ENCODE measurements around the gene USP17L20.
"Not testable (repeated sequence)": the region's sequence is repeated elsewhere in the genome, so short reads cannot be mapped to it uniquely, and the experiment has no call there.

The USP17L20 gene, protein sequence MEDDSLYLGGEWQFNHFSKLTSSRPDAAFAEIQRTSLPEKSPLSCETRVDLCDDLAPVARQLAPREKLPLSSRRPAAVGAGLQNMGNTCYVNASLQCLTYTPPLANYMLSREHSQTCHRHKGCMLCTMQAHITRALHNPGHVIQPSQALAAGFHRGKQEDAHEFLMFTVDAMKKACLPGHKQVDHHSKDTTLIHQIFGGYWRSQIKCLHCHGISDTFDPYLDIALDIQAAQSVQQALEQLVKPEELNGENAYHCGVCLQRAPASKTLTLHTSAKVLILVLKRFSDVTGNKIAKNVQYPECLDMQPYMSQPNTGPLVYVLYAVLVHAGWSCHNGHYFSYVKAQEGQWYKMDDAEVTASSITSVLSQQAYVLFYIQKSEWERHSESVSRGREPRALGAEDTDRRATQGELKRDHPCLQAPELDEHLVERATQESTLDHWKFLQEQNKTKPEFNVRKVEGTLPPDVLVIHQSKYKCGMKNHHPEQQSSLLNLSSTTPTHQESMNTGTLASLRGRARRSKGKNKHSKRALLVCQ

DNA sequence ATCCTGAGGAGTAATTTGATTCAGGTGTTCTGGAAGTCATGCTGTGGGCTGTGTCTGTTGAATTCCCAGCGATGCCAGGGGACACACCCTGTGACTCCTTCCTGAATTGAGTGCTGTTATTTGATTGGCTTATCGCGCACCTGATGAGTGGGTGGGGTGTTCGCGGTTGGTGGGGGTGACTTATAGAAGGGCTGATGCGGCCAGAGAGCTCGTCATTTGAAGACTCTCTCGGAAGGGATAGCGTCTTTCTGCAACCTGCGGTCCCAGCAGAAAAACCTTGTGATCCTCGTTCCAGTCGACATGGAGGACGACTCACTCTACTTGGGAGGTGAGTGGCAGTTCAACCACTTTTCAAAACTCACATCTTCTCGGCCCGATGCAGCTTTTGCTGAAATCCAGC is at the start of gene USP17L20:
TSS of gene USP17L20 (plus strand) at position 301 of the 400 bp plus-strand sequence. CDS start at position 301, 0 bp downstream.
- not testable (repeated sequence) for DNase-seq

DNA sequence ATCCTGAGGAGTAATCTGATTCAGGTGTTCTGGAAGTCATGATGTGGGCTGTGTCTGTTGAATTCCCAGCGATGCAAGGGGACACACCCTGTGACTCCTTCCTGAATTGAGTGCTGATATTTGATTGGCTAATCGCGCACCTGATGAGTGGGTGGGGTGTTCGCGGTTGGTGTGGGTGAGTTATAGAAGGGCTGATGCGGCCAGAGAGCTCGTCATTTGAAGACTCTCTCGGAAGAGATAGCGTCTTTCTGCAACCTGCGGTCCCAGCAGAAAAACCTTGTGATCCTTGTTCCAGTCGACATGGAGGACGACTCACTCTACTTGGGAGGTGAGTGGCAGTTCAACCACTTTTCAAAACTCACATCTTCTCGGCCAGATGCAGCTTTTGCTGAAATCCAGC is 47.6 kb upstream of the USP17L20 start, which contains the start of gene USP17L10:
TSS of gene USP17L10 (plus strand) at position 301 of the 400 bp plus-strand sequence. CDS start at position 301, 0 bp downstream.
- DNase-seq, result not testable (repeated sequence)

DNA sequence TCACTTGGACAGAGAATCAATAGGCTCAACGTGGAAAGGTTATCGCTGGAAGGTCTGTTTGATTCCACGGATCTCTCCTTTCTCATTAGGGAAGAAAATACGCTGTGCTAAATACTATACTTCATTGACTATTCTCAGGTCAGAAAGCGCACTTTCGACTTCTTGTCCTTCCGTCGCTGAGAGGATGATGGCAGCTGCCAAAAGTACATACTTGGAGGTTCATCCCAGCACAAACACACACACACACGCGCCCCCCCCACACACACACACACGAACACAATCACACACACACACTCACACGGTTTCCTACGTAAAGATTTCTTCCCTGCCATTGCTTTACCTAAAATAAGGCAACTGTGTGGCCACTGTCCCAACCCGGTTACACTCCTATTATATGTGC is 43.2 kb upstream of the USP17L20 start:
- not testable (repeated sequence) for DNase-seq

DNA sequence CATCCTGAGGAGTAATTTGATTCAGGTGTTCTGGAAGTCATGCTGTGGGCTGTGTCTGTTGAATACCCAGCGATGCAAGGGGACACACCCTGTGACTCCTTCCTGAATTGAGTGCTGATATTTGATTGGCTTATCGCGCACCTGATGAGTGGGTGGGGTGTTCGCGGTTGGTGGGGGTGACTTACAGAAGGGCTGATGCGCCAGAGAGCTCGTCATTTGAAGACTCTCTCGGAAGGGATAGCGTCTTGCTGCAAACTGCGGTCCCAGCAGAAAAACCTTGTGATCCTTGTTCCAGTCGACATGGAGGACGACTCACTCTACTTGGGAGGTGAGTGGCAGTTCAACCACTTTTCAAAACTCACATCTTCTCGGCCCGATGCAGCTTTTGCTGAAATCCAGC is 42.8 kb upstream of the USP17L20 start, which contains the start of gene USP17L11:
TSS of gene USP17L11 (plus strand) at position 301 of the 400 bp plus-strand sequence. CDS start at position 301, 0 bp downstream.
- not testable (repeated sequence) for DNase-seq

DNA sequence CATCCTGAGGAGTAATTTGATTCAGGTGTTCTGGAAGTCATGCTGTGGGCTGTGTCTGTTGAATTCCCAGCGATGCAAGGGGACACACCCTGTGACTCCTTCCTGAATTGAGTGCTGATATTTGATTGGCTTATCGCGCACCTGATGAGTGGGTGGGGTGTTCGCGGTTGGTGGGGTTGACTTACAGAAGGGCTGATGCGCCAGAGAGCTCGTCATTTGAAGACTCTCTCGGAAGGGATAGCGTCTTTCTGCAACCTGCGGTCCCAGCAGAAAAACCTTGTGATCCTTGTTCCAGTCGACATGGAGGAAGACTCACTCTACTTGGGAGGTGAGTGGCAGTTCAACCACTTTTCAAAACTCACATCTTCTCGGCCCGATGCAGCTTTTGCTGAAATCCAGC is 38.1 kb upstream of the USP17L20 start, which contains the start of gene USP17L12:
TSS of gene USP17L12 (plus strand) at position 301 of the 400 bp plus-strand sequence. CDS start at position 301, 0 bp downstream.
- not testable (repeated sequence) for DNase-seq

DNA sequence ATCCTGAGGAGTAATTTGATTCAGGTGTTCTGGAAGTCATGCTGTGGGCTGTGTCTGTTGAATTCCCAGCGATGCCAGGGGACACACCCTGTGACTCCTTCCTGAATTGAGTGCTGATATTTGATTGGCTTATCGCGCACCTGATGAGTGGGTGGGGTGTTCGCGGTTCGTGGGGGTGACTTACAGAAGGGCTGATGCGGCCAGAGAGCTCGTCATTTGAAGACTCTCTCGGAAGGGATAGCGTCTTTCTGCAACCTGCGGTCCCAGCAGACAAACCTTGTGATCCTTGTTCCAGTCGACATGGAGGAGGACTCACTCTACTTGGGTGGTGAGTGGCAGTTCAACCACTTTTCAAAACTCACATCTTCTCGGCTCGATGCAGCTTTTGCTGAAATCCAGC is 33.3 kb upstream of the USP17L20 start, which contains the start of gene USP17L13:
TSS of gene USP17L13 (plus strand) at position 301 of the 400 bp plus-strand sequence. CDS start at position 301, 0 bp downstream.
- DNase-seq, result not testable (repeated sequence)

DNA sequence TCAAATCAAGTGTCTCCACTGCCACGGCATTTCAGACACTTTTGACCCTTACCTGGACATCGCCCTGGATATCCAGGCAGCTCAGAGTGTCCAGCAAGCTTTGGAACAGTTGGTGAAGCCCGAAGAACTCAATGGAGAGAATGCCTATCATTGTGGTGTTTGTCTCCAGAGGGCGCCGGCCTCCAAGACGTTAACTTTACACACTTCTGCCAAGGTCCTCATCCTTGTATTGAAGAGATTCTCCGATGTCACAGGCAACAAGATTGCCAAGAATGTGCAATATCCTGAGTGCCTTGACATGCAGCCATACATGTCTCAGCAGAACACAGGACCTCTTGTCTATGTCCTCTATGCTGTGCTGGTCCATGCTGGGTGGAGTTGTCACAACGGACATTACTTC is 27.7 kb upstream of the USP17L20 start:
- not testable (repeated sequence) for DNase-seq

DNA sequence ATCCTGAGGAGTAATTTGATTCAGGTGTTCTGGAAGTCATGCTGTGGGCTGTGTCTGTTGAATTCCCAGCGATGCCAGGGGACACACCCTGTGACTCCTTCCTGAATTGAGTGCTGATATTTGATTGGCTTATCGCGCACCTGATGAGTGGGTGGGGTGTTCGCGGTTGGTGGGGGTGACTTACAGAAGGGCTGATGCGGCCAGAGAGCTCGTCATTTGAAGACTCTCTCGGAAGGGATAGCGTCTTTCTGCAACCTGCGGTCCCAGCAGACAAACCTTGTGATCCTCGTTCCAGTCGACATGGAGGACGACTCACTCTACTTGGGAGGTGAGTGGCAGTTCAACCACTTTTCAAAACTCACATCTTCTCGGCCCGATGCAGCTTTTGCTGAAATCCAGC is 23.8 kb upstream of the USP17L20 start, which contains the start of gene USP17L15:
TSS of gene USP17L15 (plus strand) at position 301 of the 400 bp plus-strand sequence. CDS start at position 301, 0 bp downstream.
- DNase-seq, result not testable (repeated sequence)

DNA sequence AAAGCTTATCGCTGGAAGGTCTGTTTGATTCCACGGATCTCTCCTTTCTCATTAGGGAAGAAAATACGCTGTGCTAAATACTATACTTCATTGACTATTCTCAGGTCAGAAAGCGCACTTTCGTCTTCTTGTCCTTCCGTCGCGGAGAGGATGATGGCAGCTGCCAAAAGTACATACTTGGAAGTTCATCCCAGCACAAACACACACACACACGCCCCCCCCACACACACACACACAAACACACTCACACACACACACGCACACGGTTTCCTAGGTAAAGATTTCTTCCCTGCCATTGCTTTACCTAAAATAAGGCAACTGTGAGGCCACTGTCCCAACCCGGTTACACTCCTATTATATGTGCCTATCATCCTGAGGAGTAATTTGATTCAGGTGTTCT is 19.5 kb upstream of the USP17L20 start:
- not testable (repeated sequence) for DNase-seq

DNA sequence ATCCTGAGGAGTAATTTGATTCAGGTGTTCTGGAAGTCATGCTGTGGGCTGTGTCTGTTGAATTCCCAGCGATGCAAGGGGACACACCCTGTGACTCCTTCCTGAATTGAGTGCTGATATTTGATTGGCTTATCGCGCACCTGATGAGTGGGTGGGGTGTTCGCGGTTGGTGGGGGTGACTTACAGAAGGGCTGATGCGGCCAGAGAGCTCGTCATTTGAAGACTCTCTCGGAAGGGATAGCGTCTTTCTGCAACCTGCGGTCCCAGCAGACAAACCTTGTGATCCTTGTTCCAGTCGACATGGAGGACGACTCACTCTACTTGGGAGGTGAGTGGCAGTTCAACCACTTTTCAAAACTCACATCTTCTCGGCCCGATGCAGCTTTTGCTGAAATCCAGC is 14.3 kb upstream of the USP17L20 start, which contains the start of gene USP17L17:
TSS of gene USP17L17 (plus strand) at position 301 of the 400 bp plus-strand sequence. CDS start at position 301, 0 bp downstream.
- not testable (repeated sequence) for DNase-seq

DNA sequence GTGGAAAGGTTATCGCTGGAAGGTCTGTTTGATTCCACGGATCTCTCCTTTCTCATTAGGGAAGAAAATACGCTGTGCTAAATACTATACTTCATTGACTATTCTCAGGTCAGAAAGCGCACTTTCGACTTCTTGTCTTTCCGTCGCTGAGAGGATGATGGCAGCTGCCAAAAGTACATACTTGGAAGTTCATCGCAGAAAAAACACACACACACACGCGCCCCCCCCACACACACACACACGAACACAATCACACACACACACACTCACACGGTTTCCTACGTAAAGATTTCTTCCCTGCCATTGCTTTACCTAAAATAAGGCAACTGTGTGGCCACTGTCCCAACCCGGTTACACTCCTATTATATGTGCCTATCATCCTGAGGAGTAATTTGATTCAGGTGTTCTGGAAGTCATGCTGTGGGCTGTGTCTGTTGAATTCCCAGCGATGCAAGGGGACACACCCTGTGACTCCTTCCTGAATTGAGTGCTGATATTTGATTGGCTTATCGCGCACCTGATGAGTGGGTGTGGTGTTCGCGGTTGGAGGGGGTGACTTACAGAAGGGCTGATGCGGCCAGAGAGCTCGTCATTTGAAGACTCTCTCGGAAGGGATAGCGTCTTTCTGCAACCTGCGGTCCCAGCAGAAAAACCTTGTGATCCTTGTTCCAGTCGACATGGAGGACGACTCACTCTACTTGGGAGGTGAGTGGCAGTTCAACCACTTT is 9.8 kb upstream of the USP17L20 start, which contains the start of gene USP17L18:
TSS of gene USP17L18 (plus strand) at position 678 of the 728 bp plus-strand sequence. CDS start at position 678, 0 bp downstream.
- DNase-seq, result not testable (repeated sequence)

DNA sequence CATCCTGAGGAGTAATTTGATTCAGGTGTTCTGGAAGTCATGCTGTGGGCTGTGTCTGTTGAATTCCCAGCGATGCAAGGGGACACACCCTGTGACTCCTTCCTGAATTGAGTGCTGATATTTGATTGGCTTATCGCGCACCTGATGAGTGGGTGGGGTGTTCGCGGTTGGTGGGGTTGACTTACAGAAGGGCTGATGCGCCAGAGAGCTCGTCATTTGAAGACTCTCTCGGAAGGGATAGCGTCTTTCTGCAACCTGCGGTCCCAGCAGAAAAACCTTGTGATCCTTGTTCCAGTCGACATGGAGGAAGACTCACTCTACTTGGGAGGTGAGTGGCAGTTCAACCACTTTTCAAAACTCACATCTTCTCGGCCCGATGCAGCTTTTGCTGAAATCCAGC is 4.8 kb upstream of the USP17L20 start, which contains the start of gene USP17L19:
TSS of gene USP17L19 (plus strand) at position 301 of the 400 bp plus-strand sequence. CDS start at position 301, 0 bp downstream.
- not testable (repeated sequence) for DNase-seq

DNA sequence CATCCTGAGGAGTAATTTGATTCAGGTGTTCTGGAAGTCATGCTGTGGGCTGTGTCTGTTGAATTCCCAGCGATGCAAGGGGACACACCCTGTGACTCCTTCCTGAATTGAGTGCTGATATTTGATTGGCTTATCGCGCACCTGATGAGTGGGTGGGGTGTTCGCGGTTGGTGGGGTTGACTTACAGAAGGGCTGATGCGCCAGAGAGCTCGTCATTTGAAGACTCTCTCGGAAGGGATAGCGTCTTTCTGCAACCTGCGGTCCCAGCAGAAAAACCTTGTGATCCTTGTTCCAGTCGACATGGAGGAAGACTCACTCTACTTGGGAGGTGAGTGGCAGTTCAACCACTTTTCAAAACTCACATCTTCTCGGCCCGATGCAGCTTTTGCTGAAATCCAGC is 4.6 kb downstream of the USP17L20 start, which contains the start of gene USP17L21:
TSS of gene USP17L21 (plus strand) at position 301 of the 400 bp plus-strand sequence. CDS start at position 301, 0 bp downstream.
- not testable (repeated sequence) for DNase-seq

DNA sequence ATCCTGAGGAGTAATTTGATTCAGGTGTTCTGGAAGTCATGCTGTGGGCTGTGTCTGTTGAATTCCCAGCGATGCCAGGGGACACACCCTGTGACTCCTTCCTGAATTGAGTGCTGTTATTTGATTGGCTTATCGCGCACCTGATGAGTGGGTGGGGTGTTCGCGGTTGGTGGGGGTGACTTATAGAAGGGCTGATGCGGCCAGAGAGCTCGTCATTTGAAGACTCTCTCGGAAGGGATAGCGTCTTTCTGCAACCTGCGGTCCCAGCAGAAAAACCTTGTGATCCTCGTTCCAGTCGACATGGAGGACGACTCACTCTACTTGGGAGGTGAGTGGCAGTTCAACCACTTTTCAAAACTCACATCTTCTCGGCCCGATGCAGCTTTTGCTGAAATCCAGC is 9.4 kb downstream of the USP17L20 start, which contains the start of gene USP17L22:
TSS of gene USP17L22 (plus strand) at position 301 of the 400 bp plus-strand sequence. CDS start at position 301, 0 bp downstream.
- DNase-seq, result not testable (repeated sequence)

DNA sequence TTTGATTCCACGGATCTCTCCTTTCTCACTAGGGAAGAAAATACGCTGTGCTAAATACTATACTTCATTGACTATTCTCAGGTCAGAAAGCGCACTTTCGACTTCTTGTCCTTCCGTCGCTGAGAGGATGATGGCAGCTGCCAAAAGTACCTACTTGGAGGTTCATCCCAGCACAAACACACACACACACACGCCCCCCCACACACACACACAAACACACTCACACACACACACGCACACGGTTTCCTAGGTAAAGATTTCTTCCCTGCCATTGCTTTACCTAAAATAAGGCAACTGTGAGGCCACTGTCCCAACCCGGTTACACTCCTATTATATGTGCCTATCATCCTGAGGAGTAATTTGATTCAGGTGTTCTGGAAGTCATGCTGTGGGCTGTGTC is 13.8 kb downstream of the USP17L20 start:
- DNase-seq, result not testable (repeated sequence)
